Brain microvascular endothelial cell (primary cell): ENCODE results near the gene KCNJ18.
"Not testable (repeated sequence)": the region's sequence is repeated elsewhere in the genome, so short reads cannot be mapped to it uniquely, and the experiment has no call there.

ENCODE experiments used
- DNase-seq: peaks from one replicate; pipeline ENCODE4 v3.0.0-alpha.2; 2020
- H3K27ac ChIP-seq: fragments of 250-450 bp; sonication (Bioruptor Pico); 2 replicates; pipeline ENCODE4 v1.5.1; 2020; ENCODE audit warnings: mild to moderate bottlenecking, moderate library complexity
- H3K27me3 ChIP-seq: fragments of 250-450 bp; sonication (Bioruptor Pico); replicated peaks from 2 replicates; pipeline ENCODE4 v1.5.1; 2020; ENCODE audit warnings: mild to moderate bottlenecking
- H3K36me3 ChIP-seq: fragments of 250-450 bp; sonication (Bioruptor Pico); replicated peaks from 2 replicates; pipeline ENCODE4 v1.5.1; 2020; ENCODE audit warnings: mild to moderate bottlenecking
- H3K4me3 ChIP-seq: 2 replicates; pipeline ENCODE4 v1.5.1; 2011; ENCODE audit warnings: low read depth, mild to moderate bottlenecking, control low read depth, low read length, moderate library complexity
- in situ Hi-C: cut with HindIII; loops from 2 replicates; pipeline ENCODE4 v1.10.0; 2017; ENCODE audit warnings: low sequenced_read_pairs, low pct_ligation_motif_present
- TF ChIP-seq, protein P1 (sequence below): IDR thresholded peaks from 2 replicates; pipeline ENCODE4 v1.5.1; 2011; ENCODE audit warnings: low read depth, mild to moderate bottlenecking, moderate library complexity, low read length, control low read depth, inconsistent platforms; ENCODE audit errors: missing control alignments

Gene KCNJ18

DNA sequence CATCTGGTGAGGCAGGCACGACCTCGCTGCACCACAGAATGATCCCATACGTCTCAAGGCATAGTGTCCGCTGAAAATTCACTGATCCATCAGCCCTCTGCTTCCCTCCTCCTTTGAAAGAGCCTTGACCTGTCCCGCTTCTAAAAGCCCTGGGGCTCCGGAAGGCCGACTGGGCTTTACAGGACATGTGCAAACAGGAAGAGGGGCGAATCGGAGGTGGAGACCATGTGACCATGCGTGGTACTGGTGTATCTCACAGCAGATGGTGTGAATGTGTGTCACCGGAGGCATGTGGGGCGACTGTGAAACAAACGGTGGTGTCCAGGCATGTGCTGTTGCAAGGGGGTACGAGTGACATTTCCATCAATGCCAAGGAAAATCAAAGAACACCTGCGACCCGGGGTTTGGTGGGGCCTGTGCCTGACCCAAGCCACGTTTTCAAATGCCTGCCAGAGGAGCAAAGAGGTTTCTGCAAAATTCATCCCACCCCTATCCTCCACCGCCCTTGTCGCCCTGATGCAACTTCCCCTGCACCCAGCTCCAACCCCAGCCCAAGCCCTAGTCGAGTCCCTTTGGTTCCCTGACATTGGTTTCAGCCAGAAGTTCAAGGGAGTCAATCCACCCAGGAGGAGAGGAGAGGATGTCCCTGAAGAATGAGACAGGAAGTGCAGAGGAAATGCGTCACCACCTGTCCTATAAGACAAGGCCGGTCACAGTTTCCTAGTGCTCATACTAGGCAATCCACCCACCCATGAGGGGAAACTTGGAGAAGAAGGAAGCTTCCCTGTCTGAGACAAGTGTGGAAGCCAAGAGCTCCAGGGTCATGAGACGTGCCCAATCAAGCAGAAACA, 5.9 kb upstream of the KCNJ18 start:
- in situ Hi-C loops, result no loop called here
- no peak overlapping the region for H3K4me3 ChIP-seq

DNA sequence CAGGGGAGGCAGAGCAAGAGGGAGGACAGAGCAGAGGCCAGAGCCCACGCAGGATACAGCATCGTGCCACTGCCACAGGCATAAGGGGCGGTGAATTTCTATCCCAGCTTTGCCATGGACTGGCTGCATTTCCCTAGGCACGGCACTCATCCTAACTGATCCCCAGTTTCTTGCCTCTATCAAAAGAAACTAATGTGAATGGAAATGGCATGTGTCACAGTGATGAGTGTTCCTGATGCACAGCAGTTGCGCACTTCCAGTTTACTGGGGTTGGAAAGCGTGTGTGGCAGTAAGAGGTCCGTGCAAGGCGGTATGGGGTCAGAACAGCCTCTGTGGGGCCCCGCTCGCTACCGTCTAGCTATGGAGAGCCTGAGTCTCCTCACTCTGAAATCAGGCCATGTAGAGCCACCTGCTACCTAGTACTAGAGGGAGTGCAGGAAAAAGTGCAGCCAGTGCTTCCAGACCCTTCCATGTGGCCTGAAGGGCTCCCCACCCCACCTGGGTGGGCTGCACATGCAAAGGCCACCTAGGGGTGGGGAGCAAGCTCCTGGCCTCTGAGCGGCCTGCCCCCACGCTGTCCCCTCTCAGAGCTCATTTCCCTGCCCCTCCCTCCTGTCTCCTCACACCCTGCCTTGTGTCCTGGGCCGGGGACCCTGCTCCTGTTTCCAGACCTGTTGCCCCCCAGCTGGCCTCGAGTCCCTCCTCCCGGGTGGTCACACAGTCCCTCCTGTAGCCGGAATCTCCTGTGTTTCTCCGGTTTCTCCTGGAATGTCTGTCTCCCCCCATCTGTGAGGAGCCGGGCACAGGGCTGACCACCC, 5.0 kb upstream of the KCNJ18 start:
- Histone ChIP-seq H3K4me3 (no peak overlapping the region), H3K36me3 (no peaks in the 10 kb centered on the region), H3K27ac (no peak overlapping the region), H3K27me3 (no peaks in the 10 kb centered on the region)
- no peak for DNase-seq
- in situ Hi-C loops, result no loop called here
- TF ChIP-seq, protein P1, sequence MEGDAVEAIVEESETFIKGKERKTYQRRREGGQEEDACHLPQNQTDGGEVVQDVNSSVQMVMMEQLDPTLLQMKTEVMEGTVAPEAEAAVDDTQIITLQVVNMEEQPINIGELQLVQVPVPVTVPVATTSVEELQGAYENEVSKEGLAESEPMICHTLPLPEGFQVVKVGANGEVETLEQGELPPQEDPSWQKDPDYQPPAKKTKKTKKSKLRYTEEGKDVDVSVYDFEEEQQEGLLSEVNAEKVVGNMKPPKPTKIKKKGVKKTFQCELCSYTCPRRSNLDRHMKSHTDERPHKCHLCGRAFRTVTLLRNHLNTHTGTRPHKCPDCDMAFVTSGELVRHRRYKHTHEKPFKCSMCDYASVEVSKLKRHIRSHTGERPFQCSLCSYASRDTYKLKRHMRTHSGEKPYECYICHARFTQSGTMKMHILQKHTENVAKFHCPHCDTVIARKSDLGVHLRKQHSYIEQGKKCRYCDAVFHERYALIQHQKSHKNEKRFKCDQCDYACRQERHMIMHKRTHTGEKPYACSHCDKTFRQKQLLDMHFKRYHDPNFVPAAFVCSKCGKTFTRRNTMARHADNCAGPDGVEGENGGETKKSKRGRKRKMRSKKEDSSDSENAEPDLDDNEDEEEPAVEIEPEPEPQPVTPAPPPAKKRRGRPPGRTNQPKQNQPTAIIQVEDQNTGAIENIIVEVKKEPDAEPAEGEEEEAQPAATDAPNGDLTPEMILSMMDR, result no peak

More for the DNA sequence above, 5.9 kb upstream of the KCNJ18 start:
- H3K27ac ChIP-seq, result no peak overlapping the region
- H3K27me3 ChIP-seq, result no peaks in the 10 kb centered on the region
- DNase-seq, result no peak
- TF ChIP-seq, protein P1, result no peak
- no peaks in the 10 kb centered on the region for H3K36me3 ChIP-seq

DNA sequence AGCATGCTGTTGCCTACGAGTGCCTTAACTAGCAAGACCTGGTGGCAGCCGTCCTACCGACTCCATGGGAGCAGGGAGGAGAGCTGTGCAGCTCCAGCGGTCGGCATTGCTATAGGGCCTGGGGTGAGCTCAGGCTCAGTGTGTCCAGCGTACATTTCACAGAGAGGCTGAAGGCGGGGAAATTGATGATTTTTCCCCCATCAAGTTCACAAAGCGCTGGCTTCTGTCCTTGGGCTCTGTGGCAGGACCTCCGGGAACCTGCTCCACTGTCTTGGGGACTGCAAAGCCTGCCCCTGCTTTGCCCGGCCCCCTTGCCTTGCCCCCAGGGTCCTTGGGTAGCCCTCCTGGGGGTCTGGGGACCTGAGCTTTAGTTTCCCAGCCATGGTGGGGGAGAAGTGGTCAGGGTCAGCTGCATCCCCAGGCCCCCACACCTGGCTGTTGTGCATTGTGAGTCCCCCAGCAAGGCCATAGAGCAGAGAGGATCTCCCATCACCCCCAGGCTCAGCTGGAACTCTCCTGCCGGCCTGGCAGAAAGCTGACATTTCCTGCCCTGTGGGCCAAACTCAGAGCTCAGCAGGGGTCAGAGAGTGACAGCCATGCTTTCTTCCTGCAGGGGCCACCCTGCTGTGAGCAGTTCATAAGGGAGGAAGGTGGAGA, 3.9 kb upstream of the KCNJ18 start:
- in situ Hi-C loops, result no loop called here
- H3K27ac ChIP-seq, result no peak overlapping the region
- no peaks in the 10 kb centered on the region for H3K36me3 ChIP-seq
- TF ChIP-seq, protein P1, result no peak
- H3K27me3 ChIP-seq, result no peaks in the 10 kb centered on the region
- H3K4me3 ChIP-seq, result no peak overlapping the region
- no peak for DNase-seq

DNA sequence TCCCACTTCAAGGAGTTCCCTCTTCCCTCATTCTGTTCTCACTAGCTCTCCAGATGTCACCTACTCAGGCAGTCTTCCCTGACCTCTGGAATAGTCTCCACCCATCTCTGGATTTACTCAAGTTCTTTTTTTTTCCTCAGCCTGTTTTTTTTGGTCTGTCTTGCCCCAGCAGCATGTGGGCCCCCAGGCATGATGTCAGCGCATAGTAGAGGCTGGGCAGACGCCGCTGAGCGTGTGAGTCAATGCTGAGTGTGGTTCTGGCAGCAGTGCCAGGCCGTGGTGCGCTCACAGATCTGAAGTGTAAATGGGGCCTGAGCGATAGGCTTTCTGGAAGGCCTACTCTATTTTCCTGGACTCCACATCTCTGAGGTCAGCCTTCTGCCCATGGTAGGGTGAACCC, 2.7 kb upstream of the KCNJ18 start:
- H3K27me3 ChIP-seq, result no peaks in the 10 kb centered on the region
- DNase-seq, result peak; percentile 63
- TF ChIP-seq, protein P1, result no peak
- no peak overlapping the region for H3K27ac ChIP-seq
- H3K4me3 ChIP-seq, result no peak overlapping the region
- in situ Hi-C loops, result no loop called here
- H3K36me3 ChIP-seq, result no peaks in the 10 kb centered on the region

DNA sequence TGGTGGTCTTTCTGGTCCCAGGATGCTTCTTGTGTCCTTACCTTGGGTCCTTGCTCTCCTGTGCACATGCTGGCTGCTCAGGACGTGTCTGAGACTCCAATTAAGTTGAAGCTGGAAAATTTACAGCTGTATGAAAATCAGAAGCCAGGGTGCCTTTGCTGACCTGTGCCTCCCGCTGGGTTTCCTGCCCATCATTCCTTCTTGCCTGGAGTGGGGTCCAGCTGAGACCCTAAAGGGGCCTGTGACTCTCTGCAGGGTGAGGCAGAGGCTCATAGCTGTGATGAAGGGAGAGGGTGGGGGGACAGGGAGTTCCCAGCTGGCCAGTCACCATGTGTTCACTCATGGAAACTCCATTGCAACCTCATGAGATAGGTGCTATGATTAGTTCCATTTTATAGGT, 1.5 kb upstream of the KCNJ18 start:
- in situ Hi-C loops, H3K4me3 ChIP-seq, H3K27me3 ChIP-seq, H3K36me3 ChIP-seq, H3K27ac ChIP-seq, DNase-seq: not testable (repeated sequence)

DNA sequence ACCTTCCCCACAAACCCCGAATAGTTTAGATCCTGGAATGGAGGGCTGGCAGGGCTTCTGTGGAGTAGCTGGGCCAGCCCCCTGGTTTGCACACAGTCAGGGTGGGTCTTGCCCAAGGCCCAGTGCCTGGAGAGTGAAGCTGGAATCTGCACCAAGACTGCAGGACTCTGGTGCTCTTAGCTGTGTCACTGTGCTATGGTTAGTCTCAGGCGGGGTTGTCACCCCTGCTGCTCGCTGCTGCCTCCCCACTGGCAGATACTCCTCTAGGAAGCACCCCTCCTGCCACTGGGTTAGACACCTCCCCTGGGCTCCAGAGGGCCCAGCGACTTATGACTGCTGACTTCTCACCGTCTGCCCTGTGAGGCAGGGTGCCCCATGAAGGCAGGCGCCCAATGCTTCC, 842 bp upstream of the KCNJ18 start:
- DNase-seq, H3K36me3 ChIP-seq, in situ Hi-C loops: not testable (repeated sequence)

DNA sequence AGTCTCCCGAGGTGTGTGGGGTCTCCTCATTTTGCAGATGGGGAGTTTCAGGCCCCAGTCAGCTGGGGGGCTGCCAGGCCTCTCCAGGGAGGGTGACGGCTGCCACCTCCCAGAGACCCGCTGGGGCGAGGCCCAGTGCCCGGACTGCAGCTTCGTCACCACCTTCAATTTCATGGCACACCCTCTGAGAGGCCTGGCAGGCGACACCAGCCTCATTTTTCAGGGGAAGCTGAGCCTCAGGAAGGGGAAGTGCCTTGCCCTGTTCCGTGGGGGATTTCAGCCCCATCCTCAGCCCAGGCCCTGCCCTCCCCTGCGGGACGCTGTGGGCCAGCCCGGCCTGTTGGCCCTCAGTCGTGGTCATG, 362 bp downstream of the KCNJ18 start:
- H3K4me3 ChIP-seq, DNase-seq, H3K27me3 ChIP-seq, in situ Hi-C loops, H3K27ac ChIP-seq, H3K36me3 ChIP-seq: not testable (repeated sequence)

More for the DNA sequence above, 842 bp upstream of the KCNJ18 start:
- not testable (repeated sequence) for H3K4me3 ChIP-seq, H3K27ac ChIP-seq, H3K27me3 ChIP-seq

DNA sequence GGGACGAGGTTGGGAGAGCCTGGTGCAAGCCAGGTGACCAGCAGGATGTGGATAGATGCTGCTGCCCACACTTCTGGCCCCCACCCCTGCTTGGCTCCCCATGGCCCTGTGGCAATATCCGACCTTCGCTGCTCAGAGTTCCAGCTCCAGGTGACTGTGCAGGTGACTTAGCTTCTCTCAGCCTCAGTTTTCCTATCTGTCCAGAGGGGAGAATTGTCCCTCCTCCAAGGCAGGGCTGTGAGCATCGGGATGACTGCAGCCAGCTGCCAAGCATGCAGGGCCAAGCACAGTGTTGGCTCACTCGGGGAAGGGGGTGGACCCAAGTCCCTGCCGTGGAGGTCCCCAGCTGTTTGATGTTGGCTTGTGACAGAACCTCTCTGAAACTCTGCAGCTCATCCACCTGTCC, 1.1 kb downstream of the KCNJ18 start:
- H3K36me3 ChIP-seq, in situ Hi-C loops, DNase-seq, H3K27me3 ChIP-seq, H3K4me3 ChIP-seq, H3K27ac ChIP-seq: not testable (repeated sequence)

DNA sequence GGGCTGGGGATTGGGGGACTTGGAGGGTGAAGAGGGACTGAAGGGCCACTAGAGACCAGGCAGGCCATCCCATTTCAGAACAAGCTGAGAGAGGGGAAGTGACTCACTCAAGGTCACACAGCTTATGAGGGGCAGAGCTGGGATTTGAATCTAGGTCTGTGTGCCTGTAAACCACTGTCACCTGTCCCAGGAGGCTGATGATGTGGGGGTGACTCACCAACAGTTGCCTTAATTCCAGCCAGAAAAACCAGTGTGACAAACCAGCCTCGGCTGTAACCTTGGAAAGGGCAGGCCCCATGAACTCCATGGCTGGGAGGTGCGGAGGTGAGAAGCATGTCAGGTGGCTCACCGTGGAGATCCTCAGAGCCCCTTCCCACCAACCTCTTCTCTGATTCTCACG, 1.6 kb downstream of the KCNJ18 start:
- H3K4me3 ChIP-seq, DNase-seq, H3K36me3 ChIP-seq, H3K27me3 ChIP-seq, in situ Hi-C loops, H3K27ac ChIP-seq: not testable (repeated sequence)

DNA sequence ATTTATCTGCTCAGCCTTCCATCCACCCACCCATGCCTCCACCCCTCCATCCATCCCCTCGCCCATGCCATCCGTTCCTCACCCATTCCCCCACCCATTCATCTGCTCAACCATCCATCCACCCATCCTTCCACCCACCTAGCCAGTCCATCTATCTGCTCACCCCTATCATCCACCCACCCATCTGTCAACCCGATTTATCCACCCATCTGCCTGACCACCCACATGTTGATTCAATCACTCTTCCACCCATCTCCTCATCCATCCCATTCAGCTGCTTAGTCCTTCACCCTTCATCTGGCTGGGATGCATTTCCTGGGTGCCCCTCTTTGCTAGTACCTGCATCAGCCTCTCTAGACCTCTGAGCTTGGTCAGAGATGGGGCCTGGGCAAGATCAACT, 3.9 kb downstream of the KCNJ18 start:
- H3K27me3 ChIP-seq, H3K4me3 ChIP-seq, in situ Hi-C loops, DNase-seq, H3K27ac ChIP-seq, H3K36me3 ChIP-seq: not testable (repeated sequence)
